Lung (tissue), 12 donors: Measurements from ENCODE around the gene PHF19. TPM values are rescaled to one million over a fixed set of nuclear protein-coding genes. Genes with fewer than 3 reads are reported as not detected.

Experiments
- ATAC-seq: fragments of 200-7000 bp; cut with Tn5 transposase; one replicate; pipeline ENCODE4 v1.9.1; 2020; ENCODE audit warnings: moderate number of reproducible peaks; ENCODE audit not compliant: insufficient read depth, low FRiP score
- DNase-seq, 3 donors: peaks; one replicate each; pipeline ENCODE4 v3.0.0-alpha.2; 2013 to 2017
- H3K27ac ChIP-seq, 2 donors: one replicate each; pipeline ENCODE4 v1.5.1; 2013; ENCODE audit warnings: mild to moderate bottlenecking in 2 of 2, moderate library complexity in 2 of 2, control low read depth in 1 of 2, inconsistent platforms in 1 of 2, low read depth in 1 of 2, low read length in 1 of 2
- H3K27me3 ChIP-seq, 3 donors: one replicate each; pipeline ENCODE4 v1.5.1; 2013; ENCODE audit warnings: low read length in 2 of 3; ENCODE audit not compliant: control insufficient read depth in 3 of 3, insufficient read depth in 3 of 3
- H3K36me3 ChIP-seq, 4 donors: one replicate each; pipeline ENCODE4 v1.5.1; 2013; ENCODE audit warnings: low read length in 4 of 4, mild to moderate bottlenecking in 1 of 4, moderate library complexity in 1 of 4; ENCODE audit not compliant: control insufficient read depth in 4 of 4, insufficient read depth in 4 of 4
- H3K4me1 ChIP-seq, 5 donors: one replicate each; pipeline ENCODE4 v1.5.1; 2013; ENCODE audit warnings: low read length in 5 of 5, mild to moderate bottlenecking in 2 of 5, moderate library complexity in 1 of 5; ENCODE audit not compliant: control insufficient read depth in 5 of 5, insufficient read depth in 5 of 5
- H3K4me3 ChIP-seq: one replicate; pipeline ENCODE4 v1.5.1; 2013; ENCODE audit warnings: mild to moderate bottlenecking, control low read depth, moderate library complexity
- H3K9ac ChIP-seq, 2 donors: one replicate each; pipeline ENCODE4 v1.5.1; 2013; ENCODE audit warnings: low read length in 2 of 2, control low read depth in 1 of 2; ENCODE audit not compliant: insufficient read depth in 1 of 2
- H3K9me3 ChIP-seq, 4 donors: one replicate each; pipeline ENCODE4 v1.5.1; 2013; ENCODE audit warnings: low read length in 3 of 4, mild to moderate bottlenecking in 1 of 4, moderate library complexity in 1 of 4; ENCODE audit not compliant: control insufficient read depth in 4 of 4, insufficient read depth in 3 of 4
- WGBS, 2 donors: extraction: QIAGEN DNeasy Blood & Tissue Kit; methylation state at CpG; one replicate each; pipeline ENCODE4 v1.1.7; 2013; 5-methylcytosine and 5-hydroxymethylcytosine counted together
- polyA plus RNA-seq, 2 donors: library from polyadenylated mRNA; stranded (reverse); fragments of 200-250 nt; gene quantifications; one replicate each; pipeline ENCODE4 v1.2.1, GENCODE V29; 2013
- total RNA-seq, 2 donors: library from RNA; depleted of rRNA in 1 of 2; stranded (reverse); fragments of >200 nt in 1 of 2; gene quantifications; one replicate each; pipeline ENCODE4 v1.2.1, GENCODE V29; 2014 to 2021
- TF ChIP-seq, protein P1 (sequence below): IDR thresholded peaks from 2 replicates; pipeline ENCODE4 v1.5.1; 2012; ENCODE audit warnings: mild to moderate bottlenecking; ENCODE audit errors: control extremely low read depth, extremely low read depth
- donor health status: control.
- donor health status: control.
- donor health status: Bipolar disorder and iron deficiency.
- donor health status: healthy.
- donor health status: DM: yes; HTN: yes; CAD: no.

PHF19 gene
- total and polyA plus RNA-seq, 4 donors: 20.3 to 25.1 (median 21.7) TPM

DNA sequence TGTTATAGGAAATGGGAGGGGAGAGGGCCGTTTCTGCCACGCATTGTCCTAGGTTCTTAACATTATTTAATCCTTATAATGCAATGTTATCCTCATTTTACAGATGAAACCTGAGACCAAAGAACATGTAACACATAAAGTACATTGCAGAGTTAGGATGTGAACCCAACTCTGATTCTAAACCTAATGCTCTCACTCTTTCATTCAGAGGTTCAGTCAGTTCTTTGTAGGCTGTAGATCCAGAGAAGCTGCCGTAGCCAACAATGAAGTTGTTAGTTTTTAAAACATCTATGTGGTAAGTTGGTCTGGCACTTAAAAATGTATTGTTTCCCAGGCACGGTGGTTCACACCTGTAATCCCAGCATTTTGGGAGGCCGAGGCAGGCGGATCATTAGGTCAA, 23.8 kb downstream of the PHF19 start:
- H3K4me3 ChIP-seq: no peak overlapping the region
- H3K9me3 ChIP-seq: no peaks in the 10 kb centered on the region
- H3K27ac ChIP-seq: no peak overlapping the region
- no peak for DNase-seq
- no peaks in the 10 kb centered on the region for H3K27me3 ChIP-seq
- peaks cover 0 to 10% (median 4%) of the 10 kb centered on the region in 4 donors for H3K36me3 ChIP-seq
- ATAC-seq: no peak
- H3K9ac ChIP-seq: no peak overlapping the region
- TF ChIP-seq, protein P1, sequence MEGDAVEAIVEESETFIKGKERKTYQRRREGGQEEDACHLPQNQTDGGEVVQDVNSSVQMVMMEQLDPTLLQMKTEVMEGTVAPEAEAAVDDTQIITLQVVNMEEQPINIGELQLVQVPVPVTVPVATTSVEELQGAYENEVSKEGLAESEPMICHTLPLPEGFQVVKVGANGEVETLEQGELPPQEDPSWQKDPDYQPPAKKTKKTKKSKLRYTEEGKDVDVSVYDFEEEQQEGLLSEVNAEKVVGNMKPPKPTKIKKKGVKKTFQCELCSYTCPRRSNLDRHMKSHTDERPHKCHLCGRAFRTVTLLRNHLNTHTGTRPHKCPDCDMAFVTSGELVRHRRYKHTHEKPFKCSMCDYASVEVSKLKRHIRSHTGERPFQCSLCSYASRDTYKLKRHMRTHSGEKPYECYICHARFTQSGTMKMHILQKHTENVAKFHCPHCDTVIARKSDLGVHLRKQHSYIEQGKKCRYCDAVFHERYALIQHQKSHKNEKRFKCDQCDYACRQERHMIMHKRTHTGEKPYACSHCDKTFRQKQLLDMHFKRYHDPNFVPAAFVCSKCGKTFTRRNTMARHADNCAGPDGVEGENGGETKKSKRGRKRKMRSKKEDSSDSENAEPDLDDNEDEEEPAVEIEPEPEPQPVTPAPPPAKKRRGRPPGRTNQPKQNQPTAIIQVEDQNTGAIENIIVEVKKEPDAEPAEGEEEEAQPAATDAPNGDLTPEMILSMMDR: no peak
- H3K4me1 ChIP-seq: no peaks in the 10 kb centered on the region
- WGBS, 2 donors: 69 to 83% methylated on average over 6 of the region's 6 CpGs

DNA sequence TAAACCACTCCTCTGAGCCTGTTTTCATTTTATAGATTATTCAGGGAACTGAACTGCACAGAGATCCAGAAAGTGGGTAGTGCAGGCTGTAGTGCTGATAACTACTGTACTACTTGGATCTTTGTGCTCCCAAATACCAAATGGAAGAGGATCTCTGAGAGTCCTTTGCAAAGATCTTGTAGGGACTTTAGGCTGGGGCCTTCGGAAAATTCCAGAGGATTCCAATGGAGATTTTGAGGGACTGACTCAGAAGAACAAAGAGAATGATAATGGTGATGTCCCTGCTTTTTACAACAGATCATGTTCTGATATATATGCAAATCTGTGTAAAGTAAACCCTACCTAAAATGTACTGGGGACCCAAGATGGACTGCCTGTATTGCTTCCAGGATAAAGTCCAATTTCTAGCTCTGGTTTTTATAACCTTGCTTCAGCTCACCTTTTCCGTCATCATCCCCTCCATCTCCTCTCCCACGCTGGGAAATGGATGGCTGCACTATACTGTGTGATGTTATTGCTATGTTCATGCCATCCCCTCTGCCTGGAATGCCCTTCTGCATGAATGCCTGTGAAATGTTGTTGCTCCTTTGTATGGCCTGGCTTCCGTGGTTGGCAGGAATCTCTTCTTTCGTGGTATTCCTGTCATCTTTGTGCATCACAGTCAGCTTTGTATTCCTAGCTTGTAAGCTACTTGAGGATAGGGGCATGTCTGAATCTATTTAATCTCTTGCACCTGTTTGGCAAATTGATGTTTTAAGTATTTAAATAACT, 24.6 kb downstream of the PHF19 start:
- WGBS, 2 donors: 85 to 89% methylated on average over 5 of the region's 5 CpGs
- Histone ChIP-seq H3K27me3 (no peaks in the 10 kb centered on the region), H3K27ac (no peak overlapping the region), H3K9ac (no peak overlapping the region), H3K9me3 (no peaks in the 10 kb centered on the region), H3K36me3 (peaks cover 0 to 4% (median 1%) of the 10 kb centered on the region in 4 donors), H3K4me1 (no peaks in the 10 kb centered on the region), H3K4me3 (no peak overlapping the region)
- ATAC-seq (no peak), DNase-seq (no peak)
- TF ChIP-seq, protein P1: no peak

DNA sequence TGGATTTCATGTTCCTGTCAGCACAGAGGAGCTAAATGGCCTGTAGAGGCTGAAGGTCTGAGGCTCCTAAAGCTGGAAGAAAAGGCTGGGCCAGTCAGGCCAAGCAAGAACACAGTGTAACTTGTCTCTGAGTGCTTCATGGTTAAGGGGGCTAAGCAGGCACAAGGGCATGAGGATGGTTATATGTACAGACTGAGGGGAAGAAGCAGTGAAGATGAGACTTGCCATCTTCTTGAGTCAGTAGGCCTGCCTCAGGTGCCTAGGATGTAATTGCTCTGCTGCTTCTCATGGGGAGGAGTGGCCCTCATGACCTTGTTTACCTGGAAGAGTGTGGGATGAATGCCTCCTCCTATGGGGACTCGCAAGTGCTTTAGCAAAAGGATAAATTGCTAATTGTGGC, 25.5 kb downstream of the PHF19 start:
- Histone ChIP-seq H3K9me3 (no peaks in the 10 kb centered on the region), H3K4me1 (no peaks in the 10 kb centered on the region), H3K27ac (no peak overlapping the region), H3K36me3 (no peaks in the 10 kb centered on the region), H3K4me3 (no peak overlapping the region), H3K27me3 (no peaks in the 10 kb centered on the region), H3K9ac (no peak overlapping the region)
- WGBS, 2 donors: 98 to 100% methylated on average over 1 of the region's 1 CpG
- ATAC-seq: no peak
- DNase-seq: no peak
- TF ChIP-seq, protein P1: no peak
